IMR-90 (cell line): ENCODE results near the gene JAK1. TPM values are rescaled to one million over a fixed set of nuclear protein-coding genes. Genes with fewer than 3 reads are reported as not detected.

Source experiments
- ATAC-seq: fragments of 200-7000 bp; cut with Tn5 transposase; 2 replicates; pipeline ENCODE4 v1.9.1; 2020; ENCODE audit warnings: low read depth, mild to moderate bottlenecking, moderate library complexity
- BruUV-seq: library from RNA; stranded (reverse); fragments of 400-500 nt; replicated peaks from 2 replicates; lab custom pipeline; 2021; lab: Mats Ljungman, UMichigan
- CTCF ChIA-PET: fragments of 300-600 bp; formaldehyde crosslinking; extraction: SDS; loops from one replicate; lab custom pipeline; 2021; ENCODE audit warnings: antibody characterized with exemption; lab: Yijun Ruan, JAX
- POLR2A ChIA-PET: fragments of 300-600 bp; sonication (Branson Sonifier 250); formaldehyde crosslinking; loops from one replicate; lab custom pipeline; 2022; ENCODE audit warnings: antibody characterized with exemption; ENCODE audit not compliant: unreplicated experiment; lab: Charles Lee
- DNase-seq: peaks from one replicate; pipeline ENCODE4 v3.0.0; 2013
- H2AFZ ChIP-seq: replicated peaks from 2 replicates; pipeline ENCODE3; 2013; ENCODE audit warnings: low read length, mild to moderate bottlenecking; ENCODE audit not compliant: poor library complexity
- H2AK5ac ChIP-seq: 2 replicates; pipeline ENCODE4 v1.6.1; 2013; ENCODE audit warnings: low read depth, low read length, inconsistent platforms
- H2AK9ac ChIP-seq: replicated peaks from 2 replicates; pipeline ENCODE3; 2013; ENCODE audit warnings: mild to moderate bottlenecking, low read depth, low read length, moderate library complexity; ENCODE audit not compliant: poor library complexity
- H2BK120ac ChIP-seq: 2 replicates; pipeline ENCODE4 v1.6.1; 2013; ENCODE audit warnings: low read depth, low read length, inconsistent platforms
- H2BK15ac ChIP-seq: 3 replicates; pipeline ENCODE4 v1.6.1; 2013; ENCODE audit warnings: low read depth, low read length, inconsistent platforms
- H2BK20ac ChIP-seq: 2 replicates; pipeline ENCODE4 v1.6.1; 2013; ENCODE audit warnings: low read depth, mild to moderate bottlenecking, inconsistent platforms, low read length, moderate library complexity
- H2BK5ac ChIP-seq: 2 replicates; pipeline ENCODE4 v1.6.1; 2013; ENCODE audit warnings: mild to moderate bottlenecking, low read depth, low read length, inconsistent platforms; ENCODE audit not compliant: poor library complexity, severe bottlenecking
- H3K14ac ChIP-seq: replicated peaks from 2 replicates; pipeline ENCODE4 v1.6.1; 2013; ENCODE audit warnings: low read depth, low read length, inconsistent platforms
- H3K18ac ChIP-seq: 2 replicates; pipeline ENCODE4 v1.6.1; 2013; ENCODE audit warnings: low read depth, low read length, control low read depth
- H3K23ac ChIP-seq: 2 replicates; pipeline ENCODE4 v1.6.1; 2013; ENCODE audit warnings: low read depth, low read length, inconsistent platforms
- H3K27ac ChIP-seq: 2 replicates; pipeline ENCODE4 v1.5.1; 2013; ENCODE audit warnings: mild to moderate bottlenecking, control low read depth, low read length; ENCODE audit not compliant: insufficient read depth
- H3K27me3 ChIP-seq: 2 replicates; pipeline ENCODE4 v1.6.1; 2013; ENCODE audit warnings: low read length; ENCODE audit not compliant: control insufficient read depth, insufficient read depth
- H3K36me3 ChIP-seq: 2 replicates; pipeline ENCODE4 v1.6.1; 2013; ENCODE audit warnings: low read length, mixed read lengths; ENCODE audit not compliant: control insufficient read depth, insufficient read depth
- H3K4ac ChIP-seq: 2 replicates; pipeline ENCODE4 v1.6.1; 2013; ENCODE audit warnings: low read depth, low read length, inconsistent platforms
- H3K4me1 ChIP-seq: 2 replicates; pipeline ENCODE4 v1.6.1; 2013; ENCODE audit warnings: low read length, mixed read lengths; ENCODE audit not compliant: control insufficient read depth, insufficient read depth
- H3K4me2 ChIP-seq: 2 replicates; pipeline ENCODE4 v1.6.1; 2013; ENCODE audit warnings: low read depth, mild to moderate bottlenecking, control low read depth, low read length, moderate library complexity
- H3K4me3 ChIP-seq: 2 replicates; pipeline ENCODE4 v1.5.1; 2013; ENCODE audit warnings: low read depth, mild to moderate bottlenecking, control low read depth, low read length, moderate library complexity; ENCODE audit not compliant: insufficient read depth
- H3K56ac ChIP-seq: 2 replicates; pipeline ENCODE4 v1.6.1; 2013; ENCODE audit warnings: low read length, inconsistent platforms; ENCODE audit not compliant: insufficient read depth; ENCODE audit errors: extremely low read depth
- H3K79me1 ChIP-seq, 2 experiments: 2 replicates each; pipeline ENCODE4 v1.6.1; 2013; ENCODE audit warnings: low read length in 2 of 2, inconsistent platforms in 1 of 2, low read depth in 1 of 2
- H3K9ac ChIP-seq: 2 replicates; pipeline ENCODE4 v1.6.1; 2013; ENCODE audit warnings: low read depth, low read length, control low read depth
- H3K9me1 ChIP-seq: 2 replicates; pipeline ENCODE4 v1.6.1; 2013; ENCODE audit warnings: low read length, inconsistent platforms; ENCODE audit not compliant: insufficient read depth
- H3K9me3 ChIP-seq: 2 replicates; pipeline ENCODE4 v1.6.1; 2013; ENCODE audit warnings: low read length; ENCODE audit not compliant: control insufficient read depth, insufficient read depth
- H4K20me1 ChIP-seq: 2 replicates; pipeline ENCODE4 v1.6.1; 2013; ENCODE audit warnings: low read length, inconsistent platforms; ENCODE audit not compliant: insufficient read depth
- H4K5ac ChIP-seq: 2 replicates; pipeline ENCODE4 v1.6.1; 2013; ENCODE audit warnings: mild to moderate bottlenecking, low read depth, low read length, control low read depth
- H4K8ac ChIP-seq, 2 experiments: 2 replicates each; pipeline ENCODE4 v1.6.1; 2013; ENCODE audit warnings: low read depth in 2 of 2, low read length in 2 of 2, control low read depth in 1 of 2, inconsistent platforms in 1 of 2
- H4K91ac ChIP-seq: 2 replicates; pipeline ENCODE4 v1.6.1; 2013; ENCODE audit warnings: low read depth, low read length, inconsistent platforms; ENCODE audit not compliant: insufficient read depth
- BHLHE40 ChIP-seq: fragments of 150-350 bp; IDR thresholded peaks from 2 replicates; pipeline ENCODE4 v1.6.1; 2016; ENCODE audit warnings: mild to moderate bottlenecking, low read depth, low read length
- CEBPB ChIP-seq: IDR thresholded peaks from 2 replicates; pipeline ENCODE4 v1.6.1; 2012; ENCODE audit warnings: low read depth, low read length, improper control_type of control experiment
- CHD1 ChIP-seq: IDR thresholded peaks from 2 replicates; pipeline ENCODE4 v1.6.1; 2012; ENCODE audit warnings: low read depth, low read length, improper control_type of control experiment
- CTCF ChIP-seq: conservative IDR thresholded peaks from 2 replicates; pipeline ENCODE4 v1.5.1; 2012; ENCODE audit warnings: mild to moderate bottlenecking, low read depth, low read length, improper control_type of control experiment
- ELK1 ChIP-seq: fragments of 150-350 bp; IDR thresholded peaks from 2 replicates; pipeline ENCODE4 v1.6.1; 2016; ENCODE audit warnings: low read depth, mild to moderate bottlenecking, low read length, moderate library complexity, borderline replicate concordance
- FOS ChIP-seq: fragments of 150-350 bp; IDR thresholded peaks from 2 replicates; pipeline ENCODE4 v1.6.1; 2016; ENCODE audit warnings: low read depth, low read length
- MAFK ChIP-seq: IDR thresholded peaks from 2 replicates; pipeline ENCODE4 v1.6.1; 2012; ENCODE audit warnings: low read depth, low read length, improper control_type of control experiment
- MAZ ChIP-seq: IDR thresholded peaks from 2 replicates; pipeline ENCODE4 v1.6.1; 2012; ENCODE audit warnings: low read depth, mild to moderate bottlenecking, low read length, improper control_type of control experiment, moderate library complexity, borderline replicate concordance
- MXI1 ChIP-seq: IDR thresholded peaks from 2 replicates; pipeline ENCODE4 v1.6.1; 2012; ENCODE audit warnings: low read depth, mild to moderate bottlenecking, low read length, moderate library complexity, borderline replicate concordance
- NFE2L2 ChIP-seq: fragments of 150-350 bp; IDR thresholded peaks from 2 replicates; pipeline ENCODE4 v1.6.1; 2016; ENCODE audit warnings: low read depth, mild to moderate bottlenecking, low read length
- POLR2A ChIP-seq: IDR thresholded peaks from 2 replicates; pipeline ENCODE4 v1.6.1; 2012; ENCODE audit warnings: mild to moderate bottlenecking, low read depth, low read length
- RAD21 ChIP-seq: IDR thresholded peaks from 2 replicates; pipeline ENCODE4 v1.6.1; 2012; ENCODE audit warnings: low read length, improper control_type of control experiment
- RCOR1 ChIP-seq: IDR thresholded peaks from 2 replicates; pipeline ENCODE4 v1.6.1; 2012; ENCODE audit warnings: mild to moderate bottlenecking, low read length, improper control_type of control experiment; ENCODE audit not compliant: insufficient replicate concordance
- RFX5 ChIP-seq: IDR thresholded peaks from 2 replicates; pipeline ENCODE4 v1.8.0; 2012; ENCODE audit warnings: low read depth, mild to moderate bottlenecking, low read length, moderate library complexity
- SMC3 ChIP-seq: fragments of 150-350 bp; IDR thresholded peaks from 2 replicates; pipeline ENCODE4 v1.6.1; 2016; ENCODE audit warnings: low read depth, mild to moderate bottlenecking, antibody characterized with exemption, low read length, moderate library complexity
- USF2 ChIP-seq: fragments of 150-350 bp; IDR thresholded peaks from 2 replicates; pipeline ENCODE4 v1.6.1; 2017; ENCODE audit warnings: mild to moderate bottlenecking, antibody characterized with exemption, low read length, low read depth
- WGBS, 2 experiments: methylation state at CpG; one replicate each; pipeline versions ENCODE4 v1.1.5 to v1.1.7; 2013; ENCODE audit warnings: missing lambda C conversion rate in 2 of 2; ENCODE audit not compliant: insufficient read length in 1 of 2; ENCODE audit errors: extremely low coverage in 2 of 2; 5-methylcytosine and 5-hydroxymethylcytosine counted together
- dilution Hi-C: fragments of 300-500 bp; cut with HindIII; formaldehyde crosslinking; loops from one replicate; pipeline ENCODE4 v1.14.3; 2018; ENCODE audit warnings: low sequenced_read_pairs; ENCODE audit not compliant: unreplicated experiment
- in situ Hi-C: fragments of 300-500 bp; cut with MboI; formaldehyde crosslinking; loops from 3 replicates; pipeline ENCODE4 v1.14.3; 2019; ENCODE audit warnings: low sequenced_read_pairs, inconsistent platforms, mixed read lengths
- intact Hi-C: fragments of 100-400 bp; cut with micrococcal nuclease; formaldehyde crosslinking; loops from 2 replicates; pipeline ENCODE4 v1.10.0; 2022
- polyA plus RNA-seq, 3 experiments: library from polyadenylated mRNA; depleted of rRNA; stranded (reverse); fragments of >200 nt; gene quantifications; 2 replicates each; pipeline ENCODE4 v1.2.3, GENCODE V29; 2012; ENCODE audit warnings: low replicate concordance in 1 of 3
- total RNA-seq: library from RNA; depleted of rRNA; stranded (reverse); fragments of >200 nt; gene quantifications from 2 replicates; pipeline ENCODE4 v1.2.3, GENCODE V29; 2012

The JAK1 gene
- total and polyA plus RNA-seq, 2 of the 4 experiments (the other 2 are of a cell fraction), result 76.9 to 103 TPM

- intact Hi-C loops (loop anchor here (5.0 to 10.0 kb wide), 2 partner anchors 45 to 797 kb away; no protein-coding TSS in a partner anchor), dilution Hi-C loops (no loop called here), in situ Hi-C loops (no loop called here)
- Histone ChIP-seq H3K14ac (no peak overlapping the region), H2AK5ac (no peak overlapping the region), H3K9ac (no peak overlapping the region), H3K36me3 (peaks cover 4% of the 10 kb centered on the region), H4K91ac (no peak overlapping the region), H3K27ac (no peak overlapping the region), H3K9me1 (peaks cover 24% of the 10 kb centered on the region; the same call in 1 of the 2 replicates), H2AFZ (no peak overlapping the region), H3K56ac (no peak overlapping the region), H4K5ac (no peak overlapping the region), H4K8ac (no peak overlapping the region), H3K79me1 (peaks cover 24 to 65% of the 10 kb centered on the region in 2 experiments), H3K4me2 (no peak overlapping the region), H3K9me3 (no peaks in the 10 kb centered on the region), H3K27me3 (no peaks in the 10 kb centered on the region), H2BK5ac (no peak overlapping the region), H3K18ac (no peak overlapping the region), H3K4me1 (peaks cover 3% of the 10 kb centered on the region; the same call in 1 of the 2 replicates), H4K20me1 (peaks cover 52% of the 10 kb centered on the region), H3K4ac (no peak overlapping the region), H2AK9ac (peak overlapping the region; percentile 18), H3K23ac (peak overlapping the region; percentile 45; the same call in 1 of the 2 replicates), H2BK20ac (no peak overlapping the region), H2BK120ac (no peak overlapping the region), H2BK15ac (no peak overlapping the region), H3K4me3 (no peak overlapping the region)
- ATAC-seq (no peak; the same call in 1 of the 2 replicates), DNase-seq (no peak)
- ChIA-PET CTCF (no interaction called here), POLR2A (no interaction called here)
- no TSS peak for BruUV-seq
- 58% methylated on average over 2 of the region's 4 CpGs; no CpG with 5 or more reads in 1 of the 2 experiments for WGBS, 2 experiments
- TF ChIP-seq CTCF, result no peak
- no peak for TF ChIP-seq USF2
- TF ChIP-seq CHD1, result no peak
- TF ChIP-seq CEBPB, result no peak
- no peak for TF ChIP-seq RFX5
- no peak for TF ChIP-seq ELK1
- no peak for TF ChIP-seq MXI1
- TF ChIP-seq NFE2L2, result no peak
- no peak for TF ChIP-seq RAD21
- TF ChIP-seq POLR2A, result no peak
- TF ChIP-seq BHLHE40, result no peak
- no peak for TF ChIP-seq SMC3
- TF ChIP-seq MAFK, result no peak
- no peak for TF ChIP-seq MAZ
- no peak for TF ChIP-seq RCOR1
- no peak for TF ChIP-seq FOS
Observed at GRCh38 chr1:64887689-64888217, 78.6 kb downstream of the JAK1 start.
